Measurements from ENCODE around the gene FCGR3B.
"Not testable (repeated sequence)": the region's sequence is repeated elsewhere in the genome, so short reads cannot be mapped to it uniquely, and the experiment has no call there.

DNA sequence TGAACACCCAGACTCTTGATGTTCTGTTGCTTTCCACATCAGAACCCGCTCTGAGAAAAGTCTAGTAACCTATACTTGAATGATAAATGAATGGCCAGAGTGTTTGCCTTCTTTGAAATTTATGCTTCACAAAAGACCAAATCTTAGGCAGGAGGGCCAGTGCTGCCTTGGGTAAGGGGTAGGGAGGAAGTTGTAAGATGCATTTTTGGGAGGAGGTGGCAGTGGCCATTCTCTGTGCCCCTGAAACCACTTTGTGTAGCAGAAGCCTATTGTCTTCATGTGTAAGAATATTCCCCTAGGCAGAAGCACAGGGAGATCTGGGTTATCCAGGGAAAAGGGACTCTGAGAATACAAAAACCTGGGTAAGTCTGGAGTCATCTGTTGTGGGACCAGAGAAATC lies 32.6 kb upstream of the FCGR3B start:
- TF ChIP-seq CTCF (IDR thresholded peaks at IDR 0.05; ENCODE audit: low read depth, low read length, poor library complexity, severe bottlenecking); EZH2phosphoT487 (IDR thresholded peaks at IDR 0.05; ENCODE audit: borderline replicate concordance, low read length): not testable (repeated sequence)

Data from DOHH2 (cell line).